ENCODE data around the gene GNG7.
"Not testable (repeated sequence)": the region's sequence is repeated elsewhere in the genome, so short reads cannot be mapped to it uniquely, and the experiment has no call there.

GNG7 gene

GRCh38 chr19:2611483-2612464 lies 90.7 kb downstream of the GNG7 start:
- DNase-seq (ENCODE audit: low read depth) = no peak
- H3K4me3 ChIP-seq (ENCODE audit: low read depth, low read length) = no peak overlapping the region

- peak; percentile 76 for DNase-seq (ENCODE audit: low read depth)
- peak overlapping the region; percentile 38 for H3K4me3 ChIP-seq (ENCODE audit: low read depth, low read length)
Measured at GRCh38 chr19:2610637-2611482, 91.6 kb downstream of the GNG7 start.

- DNase-seq (ENCODE audit: low read depth) = no peak
- no peak overlapping the region for H3K4me3 ChIP-seq (ENCODE audit: low read depth, low read length)
Measured at GRCh38 chr19:2609389-2610116, 92.9 kb downstream of the GNG7 start.

GRCh38 chr19:2609034-2609388 lies 93.5 kb downstream of the GNG7 start:
- H3K4me3 ChIP-seq (ENCODE audit: low read depth, low read length) = not testable (repeated sequence)

GRCh38 chr19:2608602-2608922 lies 93.9 kb downstream of the GNG7 start:
- no peak for DNase-seq (ENCODE audit: low read depth)
- no peak overlapping the region for H3K4me3 ChIP-seq (ENCODE audit: low read depth, low read length)

More at GRCh38 chr19:2609034-2609388, 93.5 kb downstream of the GNG7 start:
- not testable (repeated sequence) for DNase-seq (ENCODE audit: low read depth)

GRCh38 chr19:2607712-2608601 lies 94.5 kb downstream of the GNG7 start:
- no peak for DNase-seq (ENCODE audit: low read depth)
- no peak overlapping the region for H3K4me3 ChIP-seq (ENCODE audit: low read depth, low read length)

- not testable (repeated sequence) for DNase-seq (ENCODE audit: low read depth); H3K4me3 ChIP-seq (ENCODE audit: low read depth, low read length)
Measured at GRCh38 chr19:2606774-2607173, 95.7 kb downstream of the GNG7 start.

GRCh38 chr19:2605889-2606288 lies 96.6 kb downstream of the GNG7 start:
- DNase-seq (ENCODE audit: low read depth); H3K4me3 ChIP-seq (ENCODE audit: low read depth, low read length): not testable (repeated sequence)

GRCh38 chr19:2604747-2605329 lies 97.7 kb downstream of the GNG7 start:
- no peak overlapping the region for H3K4me3 ChIP-seq (ENCODE audit: low read depth, low read length)
- no peak for DNase-seq (ENCODE audit: low read depth)

GRCh38 chr19:2603334-2603733 lies 99.2 kb downstream of the GNG7 start:
- peak overlapping the region; percentile 11 for H3K4me3 ChIP-seq (ENCODE audit: low read depth, low read length)
- no peak for DNase-seq (ENCODE audit: low read depth)

GRCh38 chr19:2602391-2603181 lies 99.9 kb downstream of the GNG7 start:
- peak; percentile 81 for DNase-seq (ENCODE audit: low read depth)
- peak overlapping the region; percentile 17 for H3K4me3 ChIP-seq (ENCODE audit: low read depth, low read length)

GRCh38 chr19:2600914-2601870 lies 101.3 kb downstream of the GNG7 start:
- DNase-seq (ENCODE audit: low read depth) = no peak

GRCh38 chr19:2594319-2594718 lies 108.2 kb downstream of the GNG7 start:
- DNase-seq (ENCODE audit: low read depth) = no peak
- no peak overlapping the region for H3K4me3 ChIP-seq (ENCODE audit: low read depth, low read length)

More at GRCh38 chr19:2600914-2601870, 101.3 kb downstream of the GNG7 start:
- H3K4me3 ChIP-seq (ENCODE audit: low read depth, low read length) = no peak overlapping the region

GRCh38 chr19:2592824-2593223 lies 109.7 kb downstream of the GNG7 start:
- no peak overlapping the region for H3K4me3 ChIP-seq (ENCODE audit: low read depth, low read length)
- no peak for DNase-seq (ENCODE audit: low read depth)

GRCh38 chr19:2591537-2592291 lies 110.8 kb downstream of the GNG7 start:
- no peak overlapping the region for H3K4me3 ChIP-seq (ENCODE audit: low read depth, low read length)
- DNase-seq (ENCODE audit: low read depth) = no peak

Measured in skeletal muscle cell (primary cell).